H9 (cell line): ENCODE results near the gene STAMBPL1. TPM values are rescaled to one million over a fixed set of nuclear protein-coding genes. Genes with fewer than 3 reads are reported as not detected.
"Not testable (repeated sequence)": the region's sequence is repeated elsewhere in the genome, so short reads cannot be mapped to it uniquely, and the experiment has no call there.

ENCODE experiments used
- DNase-seq: peaks from one replicate; pipeline ENCODE4 v3.0.0-alpha.2; 2017
- H2AFZ ChIP-seq: one replicate; pipeline ENCODE4 v1.6.1; 2013; ENCODE audit warnings: mild to moderate bottlenecking, low read length, control low read depth, moderate library complexity
- H2AK5ac ChIP-seq: 2 replicates; pipeline ENCODE4 v1.6.1; 2013; ENCODE audit warnings: low read length, control low read depth, mixed read lengths; ENCODE audit not compliant: insufficient read length
- H2BK120ac ChIP-seq: one replicate; pipeline ENCODE4 v1.6.1; 2013; ENCODE audit warnings: low read depth, mild to moderate bottlenecking, low read length, control low read depth, inconsistent platforms; ENCODE audit not compliant: poor library complexity, severe bottlenecking
- H2BK12ac ChIP-seq: 2 replicates; pipeline ENCODE4 v1.6.1; 2013; ENCODE audit warnings: low read length, control low read depth, mixed read lengths, low read depth; ENCODE audit not compliant: insufficient read length
- H2BK15ac ChIP-seq: 2 replicates; pipeline ENCODE4 v1.6.1; 2013; ENCODE audit warnings: low read depth, low read length, control low read depth
- H2BK20ac ChIP-seq: one replicate; pipeline ENCODE4 v1.6.1; 2013; ENCODE audit warnings: low read depth, mild to moderate bottlenecking, low read length, control low read depth, inconsistent platforms; ENCODE audit not compliant: poor library complexity, severe bottlenecking
- H2BK5ac ChIP-seq: 2 replicates; pipeline ENCODE4 v1.6.1; 2013; ENCODE audit warnings: low read length, control low read depth, mixed read lengths; ENCODE audit not compliant: insufficient read length
- H3K14ac ChIP-seq: 2 replicates; pipeline ENCODE4 v1.6.1; 2013; ENCODE audit warnings: low read length, control low read depth; ENCODE audit not compliant: insufficient read depth
- H3K18ac ChIP-seq: 2 replicates; pipeline ENCODE4 v1.6.1; 2013; ENCODE audit warnings: low read depth, mild to moderate bottlenecking, mixed read lengths, low read length, control low read depth; ENCODE audit not compliant: insufficient read length
- H3K23ac ChIP-seq: 2 replicates; pipeline ENCODE4 v1.6.1; 2013; ENCODE audit warnings: low read length, control low read depth, mixed read lengths, low read depth; ENCODE audit not compliant: insufficient read length
- H3K23me2 ChIP-seq: 2 replicates; pipeline ENCODE4 v1.6.1; 2013; ENCODE audit warnings: low read depth, mild to moderate bottlenecking, mixed read lengths, low read length, control low read depth; ENCODE audit not compliant: insufficient read length, poor library complexity, severe bottlenecking
- H3K27ac ChIP-seq: 2 replicates; pipeline ENCODE4 v1.5.1; 2013; ENCODE audit warnings: low read length, control low read depth, mixed read lengths, low read depth; ENCODE audit not compliant: insufficient read length
- H3K27me3 ChIP-seq: 2 replicates; pipeline ENCODE4 v1.6.1; 2013; ENCODE audit warnings: low read length, control low read depth, inconsistent platforms; ENCODE audit not compliant: insufficient read depth
- H3K4ac ChIP-seq: 2 replicates; pipeline ENCODE4 v1.6.1; 2013; ENCODE audit warnings: low read depth, mild to moderate bottlenecking, control low read depth, inconsistent platforms, low read length, moderate library complexity
- H3K4me1 ChIP-seq: 2 replicates; pipeline ENCODE4 v1.6.1; 2013; ENCODE audit warnings: low read length, control low read depth, inconsistent platforms; ENCODE audit not compliant: insufficient read depth
- H3K4me2 ChIP-seq: 2 replicates; pipeline ENCODE4 v1.6.1; 2013; ENCODE audit warnings: low read length, control low read depth, mixed read lengths; ENCODE audit not compliant: insufficient read length, insufficient read depth
- H3K56ac ChIP-seq: 2 replicates; pipeline ENCODE4 v1.6.1; 2013; ENCODE audit warnings: low read depth, mild to moderate bottlenecking, mixed read lengths, low read length, control low read depth; ENCODE audit not compliant: insufficient read length
- H3K79me1 ChIP-seq: 2 replicates; pipeline ENCODE4 v1.6.1; 2013; ENCODE audit warnings: low read depth, mild to moderate bottlenecking, moderate library complexity, low read length, control low read depth, inconsistent platforms; ENCODE audit not compliant: insufficient read depth, poor library complexity, severe bottlenecking
- H3K79me2 ChIP-seq: 2 replicates; pipeline ENCODE4 v1.6.1; 2013; ENCODE audit warnings: low read length, control low read depth, inconsistent platforms; ENCODE audit not compliant: insufficient read depth
- H3K9ac ChIP-seq: 2 replicates; pipeline ENCODE4 v1.6.1; 2013; ENCODE audit warnings: low read length, control low read depth, mixed read lengths; ENCODE audit not compliant: insufficient read length; ENCODE audit errors: extremely low read depth
- H3K9me3 ChIP-seq: one replicate; pipeline ENCODE4 v1.6.1; 2013; ENCODE audit warnings: low read depth, low read length, inconsistent platforms; ENCODE audit not compliant: control insufficient read depth
- H3T11ph ChIP-seq: one replicate; pipeline ENCODE4 v1.6.1; 2013; ENCODE audit warnings: mild to moderate bottlenecking, low read length, control low read depth, inconsistent platforms
- H4K20me1 ChIP-seq: one replicate; pipeline ENCODE4 v1.6.1; 2013; ENCODE audit not compliant: control insufficient read depth, insufficient read length, insufficient read depth
- H4K5ac ChIP-seq: 2 replicates; pipeline ENCODE4 v1.6.1; 2013; ENCODE audit warnings: low read depth, mild to moderate bottlenecking, mixed read lengths, low read length, control low read depth; ENCODE audit not compliant: insufficient read length
- H4K8ac ChIP-seq: replicated peaks from 2 replicates; pipeline ENCODE4 v1.6.1; 2013; ENCODE audit warnings: low read length, control low read depth, mixed read lengths, low read depth; ENCODE audit not compliant: insufficient read length
- H4K91ac ChIP-seq: 2 replicates; pipeline ENCODE4 v1.6.1; 2013; ENCODE audit warnings: low read depth, mild to moderate bottlenecking, moderate library complexity, mixed read lengths, low read length, control low read depth; ENCODE audit not compliant: insufficient read length
- H3K27ac Mint-ChIP-seq, 3 experiments: 2 replicates in 2 of 3; 3 replicates in 1 of 3; pipeline ENCODE4 v1.8.0; 2020 to 2021; ENCODE audit warnings: mixed read lengths in 3 of 3, mild to moderate bottlenecking in 1 of 3, moderate library complexity in 1 of 3
- H3K27me3 Mint-ChIP-seq: 2 replicates; pipeline ENCODE4 v1.8.0; 2021; ENCODE audit warnings: low read depth, mild to moderate bottlenecking, moderate library complexity, mixed read lengths
- H3K36me3 Mint-ChIP-seq, 3 experiments: 2 replicates in 2 of 3; 3 replicates in 1 of 3; pipeline ENCODE4 v1.8.0; 2020 to 2021; ENCODE audit warnings: low read depth in 3 of 3, mixed read lengths in 3 of 3; ENCODE audit not compliant: insufficient read depth in 1 of 3
- H3K4me1 Mint-ChIP-seq, 2 experiments: 2 replicates each; pipeline ENCODE4 v1.8.0; 2020; ENCODE audit warnings: mixed read lengths in 2 of 2
- H3K4me3 Mint-ChIP-seq, 2 experiments: 2 replicates in 1 of 2; 3 replicates in 1 of 2; pipeline ENCODE4 v1.8.0; 2020 to 2021; ENCODE audit warnings: mild to moderate bottlenecking in 2 of 2, mixed read lengths in 2 of 2, moderate library complexity in 1 of 2
- H3K9me3 Mint-ChIP-seq, 2 experiments: 2 replicates in 1 of 2; 3 replicates in 1 of 2; pipeline ENCODE4 v1.8.0; 2020; ENCODE audit warnings: mild to moderate bottlenecking in 2 of 2, mixed read lengths in 2 of 2, moderate library complexity in 1 of 2
- CTCF ChIP-seq: fragments of 200-600 bp; sonication (generic); conservative IDR thresholded peaks from 3 replicates; pipeline ENCODE4 v1.8.0; 2021; ENCODE audit warnings: antibody characterized with exemption, mild to moderate bottlenecking
- WGBS: extraction: QIAGEN DNeasy Blood & Tissue Kit; methylation state at CpG from one replicate; pipeline ENCODE4 v1.1.7; 2013; ENCODE audit warnings: missing lambda C conversion rate, low lambda C conversion rate, mixed read lengths; ENCODE audit not compliant: insufficient read length; ENCODE audit errors: extremely low coverage; 5-methylcytosine and 5-hydroxymethylcytosine counted together
- total RNA-seq: library from RNA; stranded (reverse); gene quantifications from 2 replicates; pipeline ENCODE4 v1.2.1, GENCODE V29; 2021

Gene STAMBPL1
- total RNA-seq, 1 experiment from 2014 or later, result 3.2 TPM

- WGBS, result no CpG with 5 or more reads among the region's 2 CpGs
These were observed 44.2 kb upstream of the STAMBPL1 start for GRCh38 chr10:88835910-88836221.

GRCh38 chr10:88837632-88838031 lies 42.4 kb upstream of the STAMBPL1 start:
- not testable (repeated sequence) for H4K20me1 ChIP-seq, H3K14ac ChIP-seq, H3K4me1 Mint-ChIP-seq

More at GRCh38 chr10:88835910-88836221, 44.2 kb upstream of the STAMBPL1 start:
- no peak overlapping the region for H3K27ac Mint-ChIP-seq
- Histone ChIP-seq H2BK15ac (no peak overlapping the region), H3K4me1 (no peaks in the 10 kb centered on the region), H3K79me1 (no peaks in the 10 kb centered on the region), H4K8ac (no peak overlapping the region), H3K27me3 (no peaks in the 10 kb centered on the region), H4K20me1 (no peaks in the 10 kb centered on the region), H3K23ac (no peak overlapping the region), H4K91ac (no peak overlapping the region), H3K18ac (no peak overlapping the region), H2BK120ac (no peak overlapping the region), H3K27ac (no peak overlapping the region), H3K14ac (no peak overlapping the region), H3K4ac (no peak overlapping the region), H3T11ph (no peak overlapping the region), H3K9me3 (no peaks in the 10 kb centered on the region), H3K79me2 (no peaks in the 10 kb centered on the region), H2BK5ac (no peak overlapping the region), H2BK20ac (no peak overlapping the region), H2AK5ac (no peak overlapping the region), H2AFZ (no peak overlapping the region), H3K9ac (no peak overlapping the region), H2BK12ac (no peak overlapping the region), H3K23me2 (no peaks in the 10 kb centered on the region), H3K4me2 (no peak overlapping the region), H4K5ac (no peak overlapping the region), H3K56ac (no peak overlapping the region)
- no peak for DNase-seq
- TF ChIP-seq CTCF, result no peak; the same call in 2 of the 3 replicates
- no peaks in the 10 kb centered on the region for H3K9me3 Mint-ChIP-seq
- 0 out of 4 replicates have a peak, but pooled peaks cover 0 to 2% of the 10 kb centered on the region in 2 experiments for H3K4me1 Mint-ChIP-seq
- H3K4me3 Mint-ChIP-seq, result no peak overlapping the region
- peaks cover 1% of the 10 kb centered on the region; the same call in 1 of the 2 replicates for H3K27me3 Mint-ChIP-seq
- no peaks in the 10 kb centered on the region for H3K36me3 Mint-ChIP-seq

More at GRCh38 chr10:88837632-88838031, 42.4 kb upstream of the STAMBPL1 start:
- H3K9me3 ChIP-seq, H3K9ac ChIP-seq, H4K5ac ChIP-seq, H3K18ac ChIP-seq, H3K4me2 ChIP-seq, H3K27ac ChIP-seq, H3K56ac ChIP-seq, H2BK20ac ChIP-seq, H2BK120ac ChIP-seq, H3K27ac Mint-ChIP-seq, H2BK5ac ChIP-seq, H2BK15ac ChIP-seq, H2AK5ac ChIP-seq, H3T11ph ChIP-seq, H4K8ac ChIP-seq, H2BK12ac ChIP-seq, H3K23me2 ChIP-seq, H3K27me3 ChIP-seq, H3K4me1 ChIP-seq, H3K4ac ChIP-seq, H3K23ac ChIP-seq, H3K9me3 Mint-ChIP-seq, H3K79me2 ChIP-seq, H3K79me1 ChIP-seq, H3K27me3 Mint-ChIP-seq, H2AFZ ChIP-seq, H3K36me3 Mint-ChIP-seq, DNase-seq, H4K91ac ChIP-seq, H3K4me3 Mint-ChIP-seq: not testable (repeated sequence)
